ENCODE measurements around the gene FHIT.

FHIT gene

DNA sequence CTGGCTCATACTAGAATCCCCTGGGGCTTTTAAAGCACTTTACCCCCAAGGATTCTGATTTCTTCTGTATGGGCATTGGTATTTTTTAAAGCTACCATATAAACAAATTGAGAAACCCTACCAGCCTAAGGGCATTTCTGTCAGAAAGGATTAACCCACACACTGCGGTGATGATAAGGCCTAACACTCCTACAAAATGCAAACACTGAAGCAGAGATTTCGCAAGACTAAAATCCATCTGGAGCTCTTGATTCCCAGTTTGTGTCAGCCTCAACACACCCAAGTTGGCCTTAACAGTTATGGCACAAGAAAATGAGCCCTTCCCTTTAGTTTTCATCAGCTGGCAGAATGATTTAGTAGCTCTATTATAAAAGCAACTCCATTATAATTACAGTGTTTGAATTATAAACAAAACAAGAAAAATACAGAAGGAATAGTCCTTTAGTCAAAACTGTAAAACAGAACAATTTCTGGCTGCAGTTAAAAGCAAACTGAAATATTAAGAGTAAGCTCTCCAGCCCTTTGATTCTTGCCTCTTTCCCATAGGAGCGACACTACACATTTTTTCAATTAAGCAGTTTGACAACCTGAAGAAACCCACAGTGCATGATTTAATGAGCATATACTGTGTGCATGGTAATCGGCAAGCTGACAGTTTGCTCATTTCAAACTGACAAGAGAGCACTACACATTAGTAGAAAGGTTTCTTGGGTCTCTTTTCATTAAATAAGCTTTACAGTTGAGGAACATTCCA, 441.2 kb downstream of the FHIT start:
- peak; percentile 32 for DNase-seq

DNA sequence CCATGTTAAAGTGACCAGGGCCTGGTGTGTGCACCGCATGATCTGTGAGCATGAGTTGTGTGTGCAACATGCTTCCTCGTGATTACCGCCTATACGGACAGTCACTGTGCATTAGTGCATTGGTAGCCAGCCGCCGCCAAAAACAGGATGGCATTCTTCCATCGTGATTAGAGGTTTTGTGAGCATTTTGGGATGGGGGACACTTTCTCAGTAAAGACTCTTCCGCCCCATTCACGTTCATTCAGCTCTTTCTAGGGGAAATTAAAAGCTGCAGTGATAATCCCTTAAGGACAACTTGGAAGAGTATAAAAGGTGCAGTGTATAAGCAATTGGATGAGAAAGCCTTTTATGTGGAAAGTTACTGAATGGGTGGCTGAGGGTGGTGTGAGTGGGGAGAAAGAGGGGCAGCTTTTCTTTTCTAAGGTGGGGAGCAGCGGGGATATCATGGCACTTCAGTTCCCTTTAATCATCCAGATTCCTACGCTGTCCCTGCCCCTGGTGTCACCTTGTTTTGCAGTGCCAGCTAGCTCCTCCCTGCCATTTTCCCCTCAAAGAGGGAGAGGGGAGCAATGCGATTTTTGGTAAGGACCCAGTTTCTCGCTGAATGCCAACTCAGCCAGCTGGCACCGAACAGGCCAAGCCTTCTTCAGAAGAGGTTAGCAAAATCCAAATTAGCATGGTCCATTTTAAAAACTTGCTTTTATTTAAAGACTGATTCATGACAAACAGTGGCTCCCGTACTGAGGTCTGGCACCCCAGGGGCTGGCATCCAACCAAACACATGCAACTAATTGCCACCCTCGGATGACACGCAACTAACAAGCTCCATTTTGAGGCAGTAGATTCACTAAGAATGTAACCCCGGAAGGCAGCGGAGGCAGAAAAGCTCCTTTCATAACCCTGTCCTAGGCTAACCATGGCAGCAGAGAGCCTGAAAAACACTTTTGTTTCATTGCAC, 447.8 kb downstream of the FHIT start:
- no peak for DNase-seq

DNA sequence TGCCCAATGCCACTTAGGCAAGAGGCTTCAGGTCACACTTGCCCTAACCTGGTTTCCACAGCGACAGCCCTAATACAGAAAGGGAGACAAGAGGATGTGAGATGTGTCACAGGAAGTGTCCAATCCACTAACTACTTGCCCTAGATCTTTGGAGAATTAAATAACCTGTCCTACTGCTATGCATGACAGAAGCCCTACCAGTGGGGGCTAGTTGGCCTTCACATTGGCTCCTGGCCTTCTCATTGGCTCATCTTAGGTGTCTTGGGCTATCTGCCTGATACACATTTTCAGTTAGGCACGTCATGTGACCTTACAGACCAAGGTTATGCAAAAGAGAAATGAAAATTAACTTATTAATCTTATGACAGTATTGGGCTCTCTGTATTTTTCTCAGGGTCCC, 449.9 kb downstream of the FHIT start:
- DNase-seq: no peak

DNA sequence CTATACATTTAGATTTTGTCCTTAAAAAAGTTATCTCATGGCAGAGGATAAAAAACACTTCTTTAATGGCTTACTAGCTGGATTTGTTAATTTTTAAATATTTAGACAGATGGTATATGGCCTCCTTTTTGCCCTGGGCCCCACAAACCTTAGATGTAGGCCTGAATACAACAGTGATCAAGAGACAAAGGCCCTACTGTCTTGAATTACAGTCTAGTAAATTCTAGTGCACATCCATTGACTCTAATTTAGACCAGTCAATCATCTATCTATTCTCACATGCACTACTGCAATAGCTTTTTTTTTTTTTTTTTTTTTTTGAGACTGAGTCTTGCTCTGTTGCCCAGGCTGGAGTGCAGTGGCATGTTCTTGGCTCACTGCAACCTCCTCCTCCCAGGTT, 452.8 kb downstream of the FHIT start:
- no peak for DNase-seq

DNA sequence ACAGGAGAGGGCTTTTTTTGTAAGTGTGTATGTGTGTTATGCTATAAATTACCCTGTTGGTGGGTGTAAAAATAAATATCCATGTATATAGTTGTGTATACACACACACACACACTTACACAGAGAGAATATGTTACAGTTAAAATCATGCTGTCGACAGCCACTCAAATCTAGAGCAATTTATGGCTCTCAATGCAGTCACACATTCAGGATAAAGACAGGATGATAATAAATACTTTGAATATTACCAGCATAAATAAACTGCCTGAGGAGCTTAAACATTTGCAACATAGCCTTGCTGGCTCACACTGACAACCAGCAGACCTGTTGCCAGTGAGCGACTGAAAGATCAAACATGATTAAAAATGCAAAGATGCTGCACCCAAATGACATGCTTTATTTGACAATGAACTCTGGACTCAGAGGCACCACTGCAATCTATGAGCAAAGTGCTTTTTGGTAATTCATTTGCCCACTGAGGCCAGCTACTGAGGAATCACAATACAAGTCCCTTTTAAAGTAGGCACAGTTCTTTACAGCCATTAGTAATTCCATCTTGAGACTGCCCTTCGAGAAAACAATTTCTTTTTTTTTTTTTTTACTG, 458.9 kb downstream of the FHIT start:
- DNase-seq: no peak

DNA sequence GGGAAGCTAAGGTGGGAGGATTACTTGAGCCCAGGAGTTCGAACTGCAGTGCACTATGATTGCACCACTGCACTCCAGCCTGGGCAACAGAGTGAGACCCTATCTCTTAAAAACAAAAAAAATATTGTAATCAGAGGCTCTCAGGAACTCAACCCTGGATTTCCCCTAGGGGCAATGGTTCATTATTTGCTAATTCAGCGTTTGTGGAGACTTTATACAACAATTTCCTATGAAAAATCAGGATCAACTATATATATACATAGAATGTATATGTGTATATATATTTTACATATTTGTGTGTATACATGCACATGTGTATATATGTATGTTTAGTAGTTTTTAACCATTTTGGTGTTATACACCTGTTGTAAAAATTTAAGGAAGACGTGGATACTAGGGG, 463.1 kb downstream of the FHIT start:
- no peak for DNase-seq

DNA sequence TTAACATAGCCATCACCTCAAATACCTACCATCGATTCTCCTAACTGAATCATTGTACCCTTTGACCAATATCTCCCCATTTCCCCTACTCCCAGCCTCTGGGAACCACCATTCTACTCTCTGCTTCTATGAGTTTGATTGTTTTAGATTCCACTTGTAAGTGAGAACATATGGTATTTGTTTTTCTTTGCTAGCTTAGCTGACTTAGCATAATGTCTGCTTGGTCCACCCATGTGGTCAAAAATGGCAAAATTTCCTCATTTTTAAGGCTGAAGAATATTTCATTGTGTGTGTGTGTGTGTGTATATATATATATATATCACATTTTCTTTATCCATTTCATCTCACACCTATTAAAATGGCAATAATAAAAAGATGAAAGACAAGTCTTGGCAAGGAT, 469.3 kb downstream of the FHIT start:
- no peak for DNase-seq

DNA sequence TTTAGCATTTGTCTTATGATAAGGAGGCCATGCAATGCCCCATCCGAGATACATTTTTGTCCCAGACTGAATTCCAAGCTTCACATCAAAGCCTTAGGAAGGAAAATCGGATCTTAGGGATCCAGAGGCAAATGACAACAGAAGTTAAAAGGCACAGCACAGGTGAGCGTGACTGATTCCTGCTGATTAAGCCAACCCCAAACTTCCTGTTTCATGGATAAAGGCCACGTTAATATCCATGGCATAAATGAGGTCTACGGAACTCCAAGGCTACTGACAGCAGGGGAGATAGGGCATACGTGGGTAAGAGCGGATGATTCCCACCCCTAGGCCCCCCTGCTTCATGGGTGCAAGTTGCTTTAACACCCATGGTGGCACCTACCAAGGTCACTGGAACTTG, 471.6 kb downstream of the FHIT start:
- DNase-seq: no peak

DNA sequence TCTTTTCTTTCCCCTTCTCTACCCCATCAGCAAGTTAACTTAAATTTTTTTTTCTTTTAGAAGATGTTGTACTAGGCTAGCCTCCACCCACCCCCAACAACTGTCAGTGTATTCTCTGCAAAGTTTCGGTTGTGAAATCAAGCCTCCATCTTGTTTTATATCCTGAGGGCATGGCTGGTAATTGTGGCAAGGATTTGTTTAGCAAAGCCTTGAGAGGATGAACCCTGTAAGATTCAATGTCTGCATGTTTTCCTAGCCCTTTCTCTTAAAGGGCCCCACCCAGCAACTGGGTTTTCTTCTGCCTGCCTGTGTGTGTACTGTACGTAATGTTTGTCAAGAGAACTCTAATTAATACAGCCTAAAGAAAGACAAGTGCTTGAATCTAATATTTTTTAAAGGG, 475.3 kb downstream of the FHIT start:
- DNase-seq: no peak

DNA sequence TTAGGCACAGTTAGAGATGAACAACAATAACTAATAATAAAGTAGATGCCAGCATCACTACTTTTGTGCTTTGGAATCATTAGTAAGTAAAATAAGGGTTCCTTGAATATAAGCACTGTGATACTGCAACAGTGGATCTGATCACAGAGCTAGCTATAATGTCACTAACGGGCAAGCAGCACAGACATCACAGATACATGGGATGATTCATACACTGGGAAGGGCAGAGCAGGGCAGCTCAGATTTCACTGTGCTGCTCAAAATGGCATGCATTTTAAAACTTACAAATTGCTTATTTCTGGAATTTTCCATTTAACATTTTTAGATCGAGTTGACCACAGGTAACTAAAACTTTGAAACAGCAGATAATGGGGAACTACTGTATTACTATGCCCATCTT, 476.6 kb downstream of the FHIT start:
- DNase-seq: no peak

DNA sequence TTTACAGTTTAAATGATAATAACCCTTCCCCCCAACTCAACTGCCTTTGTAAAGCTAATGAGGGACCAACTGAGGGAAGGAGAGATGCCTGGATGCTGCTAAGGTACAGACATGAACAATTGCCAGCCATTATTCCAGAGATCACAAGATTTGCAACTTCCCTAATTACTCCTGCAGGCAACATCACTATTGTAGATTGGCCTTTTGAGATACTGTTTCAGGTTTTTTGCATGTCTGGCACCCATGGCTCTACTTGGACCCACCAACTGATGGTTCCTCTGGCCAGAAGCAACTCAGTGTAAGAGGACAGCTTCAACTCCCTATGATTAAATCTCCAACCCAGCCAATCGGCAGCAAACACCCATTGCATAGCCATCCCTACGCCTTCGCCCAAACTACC, 478.7 kb downstream of the FHIT start:
- no peak for DNase-seq

DNA sequence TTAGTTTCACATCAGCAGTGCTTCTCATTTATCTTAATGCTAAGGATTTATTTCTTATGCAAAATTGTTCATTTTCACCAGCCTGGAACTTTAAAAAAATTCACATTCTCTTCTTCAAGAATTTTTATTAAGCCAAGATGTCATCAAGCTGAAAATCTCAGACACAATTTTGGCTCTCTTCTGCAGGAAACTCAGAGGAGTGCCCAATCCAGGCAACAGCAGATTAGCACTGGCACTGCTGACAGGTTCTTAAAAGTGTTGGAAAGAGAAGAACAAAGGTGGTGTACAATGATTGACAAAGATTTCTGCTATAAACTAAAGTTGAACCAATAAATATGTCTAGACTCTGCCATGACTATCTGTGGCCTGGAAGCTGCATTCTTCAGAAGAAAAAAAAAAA, 479.5 kb downstream of the FHIT start:
- no peak for DNase-seq

DNA sequence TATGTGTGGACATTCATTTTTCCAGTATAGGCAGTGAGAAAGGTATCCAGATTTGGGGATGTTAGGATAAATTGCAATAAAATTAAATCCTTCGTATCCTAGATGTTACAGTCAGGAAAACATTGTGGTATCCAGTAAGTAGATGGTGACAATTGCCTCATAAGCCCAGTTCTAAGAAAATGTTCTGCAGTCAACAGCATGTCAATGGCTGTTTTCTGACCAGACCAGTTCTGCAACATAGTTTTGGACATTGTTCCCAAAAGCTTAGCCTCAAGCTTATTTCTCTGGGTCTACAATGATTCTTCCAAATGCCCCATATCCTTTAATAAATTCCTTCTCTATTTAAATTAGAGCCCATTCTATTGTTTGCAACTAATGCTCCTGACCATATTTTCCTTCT, 480.7 kb downstream of the FHIT start:
- DNase-seq: no peak

DNA sequence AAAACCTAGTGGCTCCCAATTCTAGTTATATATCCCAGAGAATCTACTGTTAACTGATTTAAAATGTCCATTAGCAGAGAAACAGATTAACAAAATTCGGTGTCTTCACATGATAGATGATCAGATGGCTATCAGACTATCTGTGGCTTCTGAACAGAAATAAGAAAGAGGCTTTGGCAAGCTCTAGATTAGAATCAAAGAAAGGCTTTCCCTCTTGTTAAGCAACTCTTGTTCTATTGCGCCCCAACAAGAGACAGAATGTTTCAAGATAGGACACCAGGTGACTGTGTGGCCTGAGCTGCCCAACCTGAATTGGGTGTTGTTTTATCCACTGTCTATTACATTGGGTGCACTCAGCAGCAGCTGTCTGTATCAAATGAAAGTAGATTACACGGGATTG, 483.7 kb downstream of the FHIT start:
- no peak for DNase-seq

DNA sequence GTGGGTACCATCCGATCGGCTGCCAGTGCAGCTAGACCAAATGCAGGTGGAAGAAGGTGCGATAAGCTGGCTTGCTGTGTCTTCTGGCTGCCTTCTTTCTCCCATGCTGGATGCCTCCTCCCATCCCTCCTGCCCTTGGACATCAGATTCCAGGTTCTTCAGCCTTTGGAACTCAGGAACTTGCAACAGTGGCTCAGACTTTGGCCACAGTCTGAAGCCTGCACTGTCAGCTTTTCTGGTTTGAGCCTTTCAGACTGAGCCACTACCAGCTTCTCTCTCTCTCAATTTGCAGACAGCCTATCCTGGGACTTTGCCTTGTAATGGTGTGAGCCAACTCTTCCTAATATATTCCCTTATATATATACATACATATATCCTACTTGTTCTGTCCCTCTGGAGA, 485.5 kb downstream of the FHIT start:
- no peak for DNase-seq

DNA sequence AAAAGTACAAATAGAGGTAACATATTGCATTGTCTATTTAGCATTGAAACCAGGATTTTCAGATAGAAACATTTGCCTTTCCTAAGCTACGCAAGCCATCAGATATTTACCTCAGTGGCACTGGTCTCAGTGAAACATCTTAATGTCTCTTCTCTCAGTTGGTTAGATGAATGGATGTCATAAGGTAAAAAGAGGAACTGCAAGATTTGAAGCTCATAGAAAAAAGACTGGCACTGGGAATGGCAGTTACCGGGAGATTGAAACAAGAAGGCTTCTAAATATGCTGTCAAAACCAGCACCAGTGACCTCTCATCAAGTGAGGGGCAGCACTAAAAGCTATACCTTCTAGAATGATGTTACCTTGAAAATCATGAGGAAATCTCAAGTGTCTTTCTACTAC, 486.4 kb downstream of the FHIT start:
- DNase-seq: peak; percentile 30

DNA sequence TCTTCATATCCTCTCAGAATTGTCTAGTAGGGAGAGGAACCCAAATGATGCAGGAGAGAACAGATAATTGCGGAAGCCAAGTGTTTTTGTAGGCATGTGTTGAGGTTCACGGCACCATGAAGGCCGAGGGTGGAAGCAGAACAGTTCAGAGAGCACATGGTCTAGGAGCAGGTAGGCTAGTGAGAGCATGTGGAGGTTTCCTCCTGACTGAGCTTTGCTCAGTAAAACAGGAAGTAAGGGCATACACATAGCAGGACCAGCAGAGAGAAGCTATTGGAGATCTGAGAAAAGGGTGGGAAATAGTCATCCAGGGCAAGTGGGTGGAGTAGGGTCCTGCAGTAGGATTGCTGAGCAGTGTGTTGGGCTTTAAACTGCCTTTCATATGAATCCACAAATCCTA, 491.1 kb downstream of the FHIT start:
- peak; percentile 59 for DNase-seq

DNA sequence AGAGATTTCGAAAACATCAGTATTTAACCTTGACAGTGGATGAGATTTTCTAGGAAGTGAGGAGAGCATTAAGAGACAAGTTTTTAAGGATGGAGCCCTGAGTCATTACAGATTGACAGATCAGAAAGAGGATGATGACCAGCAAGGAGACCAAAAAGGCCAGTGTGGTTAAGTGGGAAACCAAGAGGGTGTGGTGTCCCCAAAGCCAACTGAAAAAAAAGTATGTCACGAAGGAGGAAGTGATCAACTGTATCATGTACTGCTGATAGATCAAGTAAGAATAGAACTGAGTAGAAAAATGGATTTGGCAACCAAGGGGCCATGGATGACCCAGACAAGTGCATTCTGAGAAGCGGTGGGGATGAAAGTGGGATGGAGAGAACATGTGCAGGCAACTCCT, 491.8 kb downstream of the FHIT start:
- peak; percentile 99 for DNase-seq

DNA sequence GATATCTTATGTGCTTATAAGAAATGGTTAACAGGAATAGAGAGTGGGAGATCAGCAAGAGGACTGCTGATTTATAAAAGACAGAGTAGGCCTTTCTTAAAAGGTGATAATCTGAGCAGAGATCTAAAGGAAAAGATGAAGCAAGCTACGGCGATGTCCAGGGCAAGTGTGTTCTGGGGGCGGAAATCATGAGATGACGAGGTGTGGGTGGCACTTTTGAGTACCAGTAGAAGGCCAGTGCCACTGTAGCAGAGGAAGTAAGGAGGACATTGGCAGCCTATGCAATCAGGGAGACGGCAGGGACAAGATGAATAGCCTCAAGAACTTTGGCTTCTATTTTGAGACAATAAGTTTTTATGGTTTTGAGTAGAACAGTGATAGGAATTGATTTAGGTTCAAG, 492.4 kb downstream of the FHIT start:
- no peak for DNase-seq

DNA sequence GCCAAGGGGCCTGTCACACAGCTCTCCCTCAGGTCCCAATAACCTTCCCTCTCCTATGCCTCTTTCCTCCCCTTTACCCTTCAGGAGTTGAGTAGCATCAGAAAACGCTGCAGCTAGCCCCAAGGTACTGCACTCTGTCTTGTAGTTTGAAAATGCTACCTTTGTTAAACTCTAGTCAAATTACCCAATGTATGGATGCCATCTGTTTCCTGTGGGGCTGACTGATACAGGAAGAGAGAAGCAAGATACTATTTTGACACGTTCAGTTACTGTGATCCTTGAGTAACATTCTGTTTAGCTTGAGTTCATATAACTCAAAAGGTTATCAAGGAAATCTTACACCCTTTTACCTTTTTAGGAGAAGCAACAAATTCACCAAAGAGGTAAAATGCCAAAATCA, 493.1 kb downstream of the FHIT start:
- DNase-seq: peak; percentile 83

DNA sequence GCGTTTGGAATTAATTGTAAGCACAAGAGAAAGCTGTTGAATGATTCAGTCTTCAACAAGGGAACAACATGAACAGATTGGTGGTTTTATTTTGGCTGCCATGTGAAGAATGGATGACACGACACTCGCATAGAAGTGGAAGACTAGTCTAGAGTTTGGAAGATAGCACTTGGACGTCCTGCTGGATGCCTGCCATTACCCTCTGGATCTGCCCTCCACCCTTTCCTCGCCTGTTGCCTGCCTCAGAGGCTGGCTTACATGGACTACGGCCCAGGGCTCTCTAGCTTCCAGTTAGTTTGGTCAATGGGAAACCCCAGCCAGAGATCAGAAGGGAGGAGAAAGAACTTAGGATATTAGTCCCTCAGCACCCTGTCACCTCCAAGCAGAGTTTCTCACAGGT, 493.5 kb downstream of the FHIT start:
- DNase-seq: no peak

DNA sequence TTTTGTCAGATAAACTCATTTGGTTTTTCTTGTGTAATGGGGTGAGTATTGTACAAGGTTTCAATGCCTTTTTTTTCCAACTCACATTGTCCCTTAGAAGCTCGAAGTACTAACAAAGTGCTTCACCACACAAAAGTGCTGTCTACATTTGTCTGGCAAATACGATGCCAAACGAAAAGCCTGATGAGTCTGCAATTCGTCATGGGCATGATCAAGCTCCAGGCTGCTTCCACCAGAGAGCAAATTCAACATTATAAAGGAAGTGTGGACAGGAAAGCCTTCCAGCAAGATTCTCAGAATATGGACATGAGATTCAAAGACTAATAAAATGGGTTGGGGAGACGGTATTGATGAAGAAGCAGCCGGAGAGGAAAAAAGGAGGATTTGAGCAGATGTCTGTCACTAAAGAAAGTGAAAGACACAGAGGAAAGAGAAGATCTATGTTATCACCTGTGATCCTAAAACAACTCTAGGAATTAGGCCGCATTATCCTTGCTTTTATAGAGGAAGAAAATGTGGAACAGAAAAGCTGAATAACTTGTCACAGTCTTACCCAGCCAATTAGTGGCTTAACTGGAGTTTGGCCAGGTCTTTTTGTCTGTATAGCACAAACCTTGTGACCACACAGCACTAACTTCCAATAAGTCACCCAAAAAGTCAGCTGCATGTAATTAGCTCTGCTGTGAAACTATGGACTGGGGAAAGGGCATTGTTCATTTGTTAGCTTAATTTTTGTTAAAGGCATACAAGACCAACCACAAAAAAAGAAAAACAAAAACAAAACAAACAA, 494.8 kb downstream of the FHIT start:
- peak; percentile 10 for DNase-seq

DNA sequence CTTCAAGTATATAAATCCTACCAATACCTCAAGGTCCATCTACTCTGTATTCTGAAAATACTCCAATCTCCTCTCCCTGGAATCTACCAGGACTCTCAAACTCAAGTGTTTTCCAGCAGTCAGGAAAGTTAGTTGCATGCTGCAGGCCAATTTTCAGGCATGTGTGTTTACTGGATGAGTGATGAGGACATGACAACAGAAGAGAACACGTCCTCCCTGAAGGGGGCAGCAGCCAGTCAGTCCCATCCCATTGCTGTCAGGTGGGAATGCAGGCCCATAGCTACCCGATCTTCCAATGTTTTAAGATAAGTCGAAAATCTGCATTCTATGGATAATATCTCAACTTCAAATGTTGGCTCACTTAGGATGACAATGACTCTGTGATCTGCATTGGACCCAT, 496.2 kb downstream of the FHIT start:
- no peak for DNase-seq
